CD4-positive, alpha-beta T cell treated with Interleukin-2 at 100 ng/mL for 4 hours (primary cell): ENCODE data around the gene SND1.

Experiments
- DNase-seq: peaks from one replicate; pipeline ENCODE4 v3.0.0-alpha.2; 2020; ENCODE audit warnings: low spot score

Gene SND1

GRCh38 chr7:127802845-127803244 lies 150.9 kb downstream of the SND1 start:
- no peak for DNase-seq

- DNase-seq: no peak
These were observed 151.6 kb downstream of the SND1 start for GRCh38 chr7:127803626-127804025.

GRCh38 chr7:127807340-127807739 lies 155.3 kb downstream of the SND1 start:
- DNase-seq: no peak

- no peak for DNase-seq
These were observed 155.8 kb downstream of the SND1 start for GRCh38 chr7:127807829-127808228.

- no peak for DNase-seq
These were observed 157.3 kb downstream of the SND1 start for GRCh38 chr7:127809261-127809702.

- no peak for DNase-seq
These were observed 158.1 kb downstream of the SND1 start for GRCh38 chr7:127810113-127810512.

GRCh38 chr7:127810696-127811660 lies 159.0 kb downstream of the SND1 start:
- no peak for DNase-seq

- no peak for DNase-seq
These were observed 160.5 kb downstream of the SND1 start for GRCh38 chr7:127812540-127812939.

- no peak for DNase-seq
These were observed 162.1 kb downstream of the SND1 start for GRCh38 chr7:127813991-127814541.

GRCh38 chr7:127815631-127816145 lies 163.7 kb downstream of the SND1 start:
- DNase-seq: no peak

GRCh38 chr7:127816354-127817190 lies 164.6 kb downstream of the SND1 start:
- no peak for DNase-seq

- no peak for DNase-seq
These were observed 165.5 kb downstream of the SND1 start for GRCh38 chr7:127817466-127817865.

GRCh38 chr7:127818306-127818705 lies 166.3 kb downstream of the SND1 start:
- DNase-seq: no peak

- DNase-seq: peak; percentile 39
These were observed 168.2 kb downstream of the SND1 start for GRCh38 chr7:127819975-127820731.

- DNase-seq: no peak
These were observed 168.7 kb downstream of the SND1 start for GRCh38 chr7:127820732-127821085.

- no peak for DNase-seq
These were observed 169.2 kb downstream of the SND1 start for GRCh38 chr7:127821146-127821545.

GRCh38 chr7:127822822-127823508 lies 171.0 kb downstream of the SND1 start:
- DNase-seq: no peak

- DNase-seq: no peak
These were observed 172.7 kb downstream of the SND1 start for GRCh38 chr7:127824682-127825081.

- no peak for DNase-seq
These were observed 177.0 kb downstream of the SND1 start for GRCh38 chr7:127828843-127829500.
